ENCODE data around the gene PAK3. TPM values are rescaled to one million over a fixed set of nuclear protein-coding genes. Genes with fewer than 3 reads are reported as not detected.

Gene PAK3
- total RNA-seq, 3 donors from 2014 or later: 1.9 to 21.1 (median 7.5) TPM

DNA sequence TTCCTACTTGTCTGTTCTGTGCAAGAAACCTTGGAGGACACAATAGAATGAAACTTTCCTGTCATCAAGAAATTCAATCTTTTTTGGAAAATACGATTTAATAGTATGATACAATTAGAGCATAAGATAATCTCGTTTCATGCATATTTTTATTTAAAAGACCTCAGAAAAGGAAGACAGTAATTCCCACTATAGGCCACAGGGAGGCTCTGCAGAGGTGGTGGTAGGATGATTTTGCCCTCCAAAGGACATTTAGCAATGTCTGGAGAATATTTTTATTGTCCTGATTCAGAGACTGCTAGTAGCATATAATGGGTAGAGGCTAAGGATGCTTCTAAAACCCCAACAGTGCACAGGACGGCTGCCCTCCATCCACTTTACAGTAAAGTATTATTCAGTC lies 68.7 kb downstream of the PAK3 start:
- Histone ChIP-seq H3K4me3 (no peak overlapping the region), H3K4me1 (no peaks in the 10 kb centered on the region), H3K36me3 (no peaks in the 10 kb centered on the region), H3K27me3 (peaks cover 0 to 31% of the 10 kb centered on the region in 2 donors), H3K9me3 (no peaks in the 10 kb centered on the region), H3K27ac (no peak overlapping the region)
- DNase-seq (ENCODE audit: low spot score in 2 of 2): no peak
- intact Hi-C loops (cut with DNase I; ENCODE audit: low total_unique reads): no loop called here
- no peak for TF ChIP-seq POLR2AphosphoS5 (IDR thresholded peaks at IDR 0.05)
- no peak for TF ChIP-seq POLR2A (IDR thresholded peaks at IDR 0.05)
- TF ChIP-seq, protein P1, sequence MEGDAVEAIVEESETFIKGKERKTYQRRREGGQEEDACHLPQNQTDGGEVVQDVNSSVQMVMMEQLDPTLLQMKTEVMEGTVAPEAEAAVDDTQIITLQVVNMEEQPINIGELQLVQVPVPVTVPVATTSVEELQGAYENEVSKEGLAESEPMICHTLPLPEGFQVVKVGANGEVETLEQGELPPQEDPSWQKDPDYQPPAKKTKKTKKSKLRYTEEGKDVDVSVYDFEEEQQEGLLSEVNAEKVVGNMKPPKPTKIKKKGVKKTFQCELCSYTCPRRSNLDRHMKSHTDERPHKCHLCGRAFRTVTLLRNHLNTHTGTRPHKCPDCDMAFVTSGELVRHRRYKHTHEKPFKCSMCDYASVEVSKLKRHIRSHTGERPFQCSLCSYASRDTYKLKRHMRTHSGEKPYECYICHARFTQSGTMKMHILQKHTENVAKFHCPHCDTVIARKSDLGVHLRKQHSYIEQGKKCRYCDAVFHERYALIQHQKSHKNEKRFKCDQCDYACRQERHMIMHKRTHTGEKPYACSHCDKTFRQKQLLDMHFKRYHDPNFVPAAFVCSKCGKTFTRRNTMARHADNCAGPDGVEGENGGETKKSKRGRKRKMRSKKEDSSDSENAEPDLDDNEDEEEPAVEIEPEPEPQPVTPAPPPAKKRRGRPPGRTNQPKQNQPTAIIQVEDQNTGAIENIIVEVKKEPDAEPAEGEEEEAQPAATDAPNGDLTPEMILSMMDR (IDR thresholded peaks at IDR 0.05): no peak

DNA sequence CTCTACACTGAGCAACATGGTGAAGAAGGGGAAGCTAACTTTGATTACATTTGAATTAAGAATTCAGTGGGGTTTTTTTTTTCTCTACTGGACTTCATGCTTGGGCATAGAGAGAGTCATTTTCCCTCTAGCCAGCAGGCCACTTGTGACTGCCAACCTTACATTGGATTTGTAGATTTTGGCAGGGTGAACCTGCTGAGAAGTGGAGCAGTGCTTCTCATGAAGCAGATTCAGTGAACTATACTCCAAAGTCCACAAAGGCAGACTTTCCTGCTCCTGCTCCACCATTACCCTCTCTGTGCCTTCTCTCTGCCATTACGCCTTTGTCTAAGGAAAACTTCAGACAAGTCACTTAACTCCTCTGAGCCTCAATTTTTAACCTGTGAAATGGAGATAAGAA lies 69.9 kb downstream of the PAK3 start:
- no peak for DNase-seq (ENCODE audit: low spot score in 2 of 2)
- TF ChIP-seq, protein P1 (IDR thresholded peaks at IDR 0.05): no peak
- TF ChIP-seq POLR2AphosphoS5 (IDR thresholded peaks at IDR 0.05): no peak
- no peak for TF ChIP-seq POLR2A (IDR thresholded peaks at IDR 0.05)
- intact Hi-C loops (cut with DNase I; ENCODE audit: low total_unique reads): no loop called here
- H3K27ac ChIP-seq: no peak overlapping the region
- H3K36me3 ChIP-seq: no peaks in the 10 kb centered on the region
- H3K4me1 ChIP-seq: no peaks in the 10 kb centered on the region
- no peaks in the 10 kb centered on the region for H3K9me3 ChIP-seq
- H3K4me3 ChIP-seq: no peak overlapping the region
- peaks cover 0 to 34% of the 10 kb centered on the region in 2 donors for H3K27me3 ChIP-seq

DNA sequence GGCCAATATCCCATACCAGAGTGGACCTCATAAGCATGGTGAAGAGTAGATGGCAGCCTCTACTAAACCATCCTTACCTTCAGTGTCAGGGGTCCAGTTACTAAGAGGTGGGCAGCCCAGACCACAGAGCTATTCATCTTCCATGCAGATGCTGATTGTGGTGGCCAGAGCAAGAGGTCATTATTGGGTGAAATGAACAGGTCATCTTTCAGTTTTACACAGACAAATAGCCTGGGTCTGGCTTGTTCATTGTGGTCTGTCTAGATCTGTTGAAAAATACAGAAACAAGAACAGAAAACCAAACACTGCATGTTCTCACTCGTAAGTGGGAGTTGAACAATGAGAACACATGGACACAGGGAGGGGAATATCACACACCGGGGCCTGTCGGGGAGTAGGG lies 71.3 kb downstream of the PAK3 start:
- DNase-seq (ENCODE audit: low spot score in 2 of 2): no peak
- H3K36me3 ChIP-seq: no peaks in the 10 kb centered on the region
- H3K27me3 ChIP-seq: peaks cover 0 to 36% of the 10 kb centered on the region in 2 donors
- H3K9me3 ChIP-seq: no peaks in the 10 kb centered on the region
- intact Hi-C loops (cut with DNase I; ENCODE audit: low total_unique reads): no loop called here
- H3K4me1 ChIP-seq: no peaks in the 10 kb centered on the region
- H3K4me3 ChIP-seq: no peak overlapping the region
- TF ChIP-seq, protein P1 (IDR thresholded peaks at IDR 0.05): no peak
- TF ChIP-seq POLR2A (IDR thresholded peaks at IDR 0.05) (no peak), POLR2AphosphoS5 (IDR thresholded peaks at IDR 0.05) (no peak)
- no peak overlapping the region for H3K27ac ChIP-seq

DNA sequence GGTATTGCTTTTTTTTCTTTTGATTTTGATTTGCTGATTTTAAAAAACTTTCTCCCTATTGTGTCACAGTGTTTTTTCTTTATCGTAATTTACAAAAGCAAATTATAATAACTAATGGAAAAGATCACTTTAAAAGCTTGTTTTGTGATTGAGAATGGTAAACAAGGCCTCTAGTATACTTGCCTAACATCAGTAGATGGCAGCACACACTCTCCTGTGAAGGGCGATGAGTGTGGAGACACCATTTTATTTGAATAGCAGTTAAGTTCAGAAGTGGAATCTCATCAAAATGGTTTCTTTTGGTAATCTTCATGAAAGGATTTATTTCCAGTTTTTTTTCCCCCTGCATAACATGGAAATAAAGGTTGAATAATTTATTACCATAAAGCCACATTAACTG lies 72.3 kb downstream of the PAK3 start:
- H3K9me3 ChIP-seq: no peaks in the 10 kb centered on the region
- H3K4me3 ChIP-seq: no peak overlapping the region
- TF ChIP-seq, protein P1 (IDR thresholded peaks at IDR 0.05): no peak
- TF ChIP-seq POLR2A (IDR thresholded peaks at IDR 0.05): no peak
- no peak for TF ChIP-seq POLR2AphosphoS5 (IDR thresholded peaks at IDR 0.05)
- H3K4me1 ChIP-seq: no peaks in the 10 kb centered on the region
- H3K27ac ChIP-seq: no peak overlapping the region
- no peaks in the 10 kb centered on the region for H3K36me3 ChIP-seq
- no peak for DNase-seq (ENCODE audit: low spot score in 2 of 2)
- intact Hi-C loops (cut with DNase I; ENCODE audit: low total_unique reads): no loop called here
- H3K27me3 ChIP-seq: peaks cover 0 to 35% of the 10 kb centered on the region in 2 donors

DNA sequence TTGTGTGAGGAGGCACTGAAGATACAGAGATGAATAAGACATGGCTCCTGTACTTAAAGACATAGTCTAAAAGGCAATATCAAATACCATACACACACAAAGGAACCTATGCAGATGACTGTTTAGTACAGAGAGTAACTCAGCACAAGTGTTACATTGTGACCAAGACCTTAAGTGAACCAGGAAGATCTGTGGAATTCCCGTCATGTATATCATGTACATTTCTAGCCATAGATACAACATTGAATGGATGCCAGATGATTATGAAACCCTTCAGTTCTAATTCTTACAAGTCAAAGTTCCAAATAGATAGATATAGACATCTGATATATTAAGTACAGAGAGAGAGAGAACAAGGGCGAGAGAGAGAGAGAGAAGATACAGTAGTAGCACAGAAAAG lies 73.2 kb downstream of the PAK3 start:
- intact Hi-C loops (cut with DNase I; ENCODE audit: low total_unique reads): no loop called here
- H3K36me3 ChIP-seq: no peaks in the 10 kb centered on the region
- no peaks in the 10 kb centered on the region for H3K9me3 ChIP-seq

More for the DNA sequence above, 73.2 kb downstream of the PAK3 start:
- Histone ChIP-seq H3K27me3 (peaks cover 0 to 43% of the 10 kb centered on the region in 2 donors), H3K4me3 (no peak overlapping the region), H3K4me1 (no peaks in the 10 kb centered on the region), H3K27ac (no peak overlapping the region)
- no peak for DNase-seq (ENCODE audit: low spot score in 2 of 2)
- TF ChIP-seq POLR2AphosphoS5 (IDR thresholded peaks at IDR 0.05) (no peak), POLR2A (IDR thresholded peaks at IDR 0.05) (no peak)
- TF ChIP-seq, protein P1 (IDR thresholded peaks at IDR 0.05): no peak
